Brain pericyte (primary cell): Measurements from ENCODE around the gene CAPN11.
"Not testable (repeated sequence)": the region's sequence is repeated elsewhere in the genome, so short reads cannot be mapped to it uniquely, and the experiment has no call there.

Experiments
- DNase-seq: peaks from one replicate; pipeline ENCODE4 v3.0.0-alpha.2; 2012; ENCODE audit warnings: low read depth, low spot score

CAPN11 gene

DNA sequence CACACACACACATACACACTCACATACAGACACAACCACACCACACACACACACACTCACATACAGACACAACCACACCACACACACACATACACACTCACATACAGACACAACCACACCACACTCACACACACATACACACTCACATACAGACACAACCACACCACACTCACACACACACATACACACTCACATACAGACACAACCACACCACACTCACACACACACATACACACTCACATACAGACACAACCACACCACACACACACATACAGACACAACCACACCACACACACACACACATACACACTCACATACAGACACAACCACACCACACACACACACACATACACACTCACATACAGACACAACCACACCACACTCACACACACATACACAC is 23.2 kb downstream of the CAPN11 start:
- DNase-seq, result not testable (repeated sequence)

GRCh38 chr6:44182911-44183390 is 24.3 kb downstream of the CAPN11 start:
- DNase-seq, result no peak

- no peak for DNase-seq
These were observed 25.2 kb downstream of the CAPN11 start for GRCh38 chr6:44183783-44184182.

DNA sequence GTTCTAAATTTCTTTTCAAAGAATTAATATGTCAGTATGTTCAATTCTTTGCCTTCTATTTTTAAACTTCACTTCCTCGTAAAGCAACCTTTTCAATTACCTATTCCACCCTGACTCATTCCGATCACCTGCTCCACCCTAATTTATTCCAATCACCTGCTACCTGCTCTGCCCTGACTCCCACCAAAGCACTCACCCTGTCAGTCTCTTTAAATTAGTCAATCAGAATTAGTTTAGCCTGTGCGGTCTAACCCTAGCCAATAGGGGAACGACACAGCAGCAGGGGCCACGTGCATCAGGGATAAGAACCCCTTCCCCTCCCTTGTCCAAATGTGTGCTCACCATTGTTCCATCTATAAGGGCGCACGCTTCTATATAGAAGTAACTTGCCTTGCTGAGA is 26.7 kb downstream of the CAPN11 start:
- DNase-seq, result not testable (repeated sequence)

- DNase-seq, result no peak
These were observed 27.5 kb downstream of the CAPN11 start for GRCh38 chr6:44185953-44186634.

DNA sequence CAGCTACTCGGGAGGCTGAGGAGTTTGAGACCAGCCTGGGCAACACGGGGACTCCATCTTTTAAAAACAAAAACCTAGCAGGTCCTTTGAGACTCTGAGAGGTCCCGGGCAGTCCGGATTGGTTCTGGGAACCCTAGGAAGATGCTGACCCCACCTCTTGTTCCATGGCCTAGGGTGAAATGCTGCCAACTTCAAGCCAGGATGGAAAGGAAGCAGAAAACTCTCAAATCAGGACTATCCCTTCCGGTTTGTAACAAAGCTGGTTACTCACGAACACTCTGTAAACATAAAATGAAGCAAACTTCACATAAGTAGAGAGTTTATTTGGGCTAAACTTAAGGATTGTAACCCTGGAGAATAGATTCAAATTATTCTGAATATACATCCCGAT is 28.0 kb downstream of the CAPN11 start:
- no peak for DNase-seq

DNA sequence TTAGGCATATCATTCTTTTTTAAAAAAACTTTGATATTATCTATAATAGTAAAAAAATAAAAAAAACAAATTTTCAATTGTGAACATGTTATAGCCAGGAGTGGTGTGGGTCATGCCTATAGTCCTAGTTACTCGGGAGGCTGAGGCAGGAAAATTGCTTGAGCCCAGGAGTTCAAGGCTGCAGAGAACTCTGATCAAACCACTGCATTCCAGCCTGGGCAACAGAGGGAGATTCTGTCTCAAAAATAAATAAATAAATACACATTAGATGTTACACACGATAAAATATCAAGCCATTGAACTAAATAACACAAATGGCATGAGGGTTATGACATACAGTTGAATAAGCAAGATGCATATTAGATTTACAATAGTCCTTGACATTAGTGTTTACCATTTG is 30.2 kb downstream of the CAPN11 start:
- DNase-seq, result no peak

- no peak for DNase-seq
These were observed 30.6 kb downstream of the CAPN11 start for GRCh38 chr6:44189257-44189656.

GRCh38 chr6:44190715-44191114 is 32.1 kb downstream of the CAPN11 start:
- no peak for DNase-seq

GRCh38 chr6:44192428-44193041 is 33.9 kb downstream of the CAPN11 start:
- DNase-seq, result no peak

DNA sequence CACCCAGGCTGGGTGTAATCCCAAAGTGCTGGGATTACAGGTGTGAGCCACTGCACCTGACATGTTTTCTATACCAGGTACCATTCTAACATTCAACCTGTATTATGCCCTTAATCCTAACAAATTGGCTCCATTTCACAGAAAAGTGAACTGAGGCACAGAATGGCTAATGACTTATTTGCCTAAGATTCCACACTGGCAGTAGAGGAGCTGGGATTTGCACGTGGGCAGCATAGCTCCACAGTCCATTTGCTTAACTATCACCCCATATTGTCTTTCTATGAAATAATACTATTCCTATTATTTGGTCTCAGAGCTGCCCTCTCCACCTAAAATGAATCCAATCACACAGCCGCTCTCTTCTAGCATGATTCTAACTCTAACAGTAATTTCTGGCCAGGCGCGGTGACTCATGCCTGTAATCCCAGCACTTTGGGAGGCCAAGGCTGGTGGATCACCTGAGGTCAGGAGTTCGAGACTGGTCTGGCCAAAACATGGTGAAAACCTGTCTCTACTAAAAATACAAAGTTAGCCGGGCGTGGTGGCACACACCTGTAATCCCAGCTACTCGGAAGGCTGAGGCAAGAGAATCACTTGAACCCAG is 34.8 kb downstream of the CAPN11 start:
- no peak for DNase-seq

DNA sequence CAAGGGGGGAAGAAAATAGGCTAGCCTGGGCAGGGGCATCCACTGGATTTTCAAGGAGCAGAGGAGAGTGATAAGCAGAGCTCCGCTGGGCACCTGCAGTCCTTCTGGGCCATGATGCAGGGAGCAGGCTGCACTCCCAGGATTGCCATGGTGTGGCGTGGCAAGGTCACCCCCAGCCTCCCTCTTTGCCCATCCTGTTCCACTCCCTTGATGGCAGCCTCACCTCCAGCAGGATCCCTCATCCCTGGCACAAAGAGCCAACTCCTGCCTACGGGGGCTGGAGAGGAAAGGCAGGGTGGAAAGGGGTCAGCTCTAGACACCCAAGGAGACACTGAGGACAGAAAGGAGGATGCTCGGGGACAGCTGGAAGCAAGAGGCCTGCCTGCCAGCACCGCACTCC is 35.7 kb downstream of the CAPN11 start:
- no peak for DNase-seq

DNA sequence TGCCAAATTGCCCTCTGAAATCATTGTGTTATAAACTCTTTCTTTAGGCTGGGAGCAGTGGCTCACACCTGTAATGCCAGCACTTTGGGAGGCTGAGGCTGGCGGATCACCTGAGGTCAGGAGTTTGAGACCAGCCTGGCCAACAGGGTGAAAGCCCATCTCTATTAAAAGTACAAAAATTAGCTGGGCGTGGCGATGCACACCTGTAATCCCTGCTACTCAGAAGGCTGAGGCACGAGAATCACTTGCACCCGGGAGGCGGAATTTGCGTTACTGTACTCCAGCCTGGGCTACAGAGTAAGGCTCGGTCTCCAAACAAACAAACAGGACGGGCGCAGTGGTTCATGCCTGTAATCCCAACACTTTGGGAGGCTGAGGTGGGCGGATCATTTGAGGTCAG is 37.7 kb downstream of the CAPN11 start:
- DNase-seq, result not testable (repeated sequence)

DNA sequence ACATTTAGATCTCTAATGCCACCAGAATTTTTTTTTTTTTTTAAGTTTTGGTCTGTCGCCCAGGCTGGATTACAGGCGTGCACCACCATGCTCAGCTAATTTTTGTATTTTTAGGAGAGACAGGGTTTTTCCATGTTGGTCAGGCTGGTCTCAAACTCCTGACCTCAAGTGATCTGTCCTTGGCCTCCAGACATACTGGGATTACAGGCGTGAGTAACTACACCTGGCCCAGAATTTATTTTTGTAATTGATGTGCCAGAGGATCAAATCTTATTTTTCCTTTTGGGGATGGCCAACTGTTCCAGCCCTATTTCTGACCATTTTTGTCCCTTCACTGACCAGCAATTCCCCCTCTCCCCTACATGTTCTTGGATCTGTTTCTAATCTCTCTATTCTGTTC is 40.1 kb downstream of the CAPN11 start:
- no peak for DNase-seq

GRCh38 chr6:44199883-44200282 is 41.3 kb downstream of the CAPN11 start:
- DNase-seq, result no peak

GRCh38 chr6:44201200-44201599 is 42.6 kb downstream of the CAPN11 start:
- no peak for DNase-seq

GRCh38 chr6:44201638-44202303 is 43.2 kb downstream of the CAPN11 start:
- no peak for DNase-seq

- no peak for DNase-seq
These were observed 43.8 kb downstream of the CAPN11 start for GRCh38 chr6:44202332-44202971.

DNA sequence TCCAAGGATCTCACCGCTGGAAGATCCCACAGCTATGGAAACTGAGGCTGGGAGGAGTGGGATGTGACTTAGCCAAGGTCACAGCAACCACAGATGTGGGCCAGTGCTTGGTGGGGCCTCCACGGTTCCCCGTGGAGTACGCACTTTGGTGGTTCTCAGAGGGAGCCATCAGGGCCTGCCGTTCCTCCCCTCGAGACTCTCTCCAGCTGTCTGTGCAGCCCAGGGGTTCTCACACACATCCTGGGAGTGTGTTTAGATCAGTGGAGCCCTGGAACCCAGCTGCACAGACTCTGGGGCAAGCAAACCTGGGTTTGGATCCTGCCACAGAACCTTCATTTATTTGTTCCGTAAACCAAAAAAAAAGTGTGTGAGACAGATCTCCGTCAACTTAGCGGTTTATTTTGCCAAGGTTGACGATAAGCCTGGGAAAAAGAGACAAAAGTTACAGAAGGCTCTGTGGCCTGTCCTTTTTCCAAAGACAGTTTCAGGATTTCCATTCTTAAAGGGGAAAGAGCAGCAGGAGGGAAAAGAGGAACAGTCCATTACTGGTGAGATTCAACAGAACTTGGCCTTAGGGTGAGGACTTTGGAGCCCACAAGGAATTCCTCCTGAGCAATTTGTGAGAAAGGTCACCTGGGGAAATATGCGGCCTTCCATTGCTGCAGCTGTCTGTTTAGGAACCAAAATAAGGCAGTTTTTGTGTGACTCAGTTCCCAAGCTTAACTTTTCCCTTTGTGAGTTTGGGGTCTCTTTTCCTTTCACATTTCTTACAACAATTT is 44.5 kb downstream of the CAPN11 start:
- DNase-seq, result no peak

DNA sequence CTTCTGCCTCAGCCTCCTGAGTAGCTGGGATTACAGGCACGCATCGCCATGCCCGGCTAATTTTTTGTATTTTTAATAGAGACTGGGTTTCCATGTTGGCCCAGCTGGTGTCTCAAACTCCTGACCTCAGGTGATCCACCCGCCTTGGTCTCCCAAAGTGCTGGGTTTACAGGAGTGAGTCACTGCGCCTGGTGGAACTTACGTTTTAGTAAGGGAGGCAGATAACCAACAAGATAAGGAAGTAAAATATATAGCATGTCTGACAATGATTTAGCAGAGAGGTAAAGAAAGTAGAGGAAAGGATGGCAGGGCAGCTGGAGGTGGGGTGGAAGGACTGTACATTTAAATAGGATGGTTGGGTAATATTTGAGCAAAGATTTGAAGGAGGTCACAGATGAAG is 45.3 kb downstream of the CAPN11 start:
- no peak for DNase-seq

DNA sequence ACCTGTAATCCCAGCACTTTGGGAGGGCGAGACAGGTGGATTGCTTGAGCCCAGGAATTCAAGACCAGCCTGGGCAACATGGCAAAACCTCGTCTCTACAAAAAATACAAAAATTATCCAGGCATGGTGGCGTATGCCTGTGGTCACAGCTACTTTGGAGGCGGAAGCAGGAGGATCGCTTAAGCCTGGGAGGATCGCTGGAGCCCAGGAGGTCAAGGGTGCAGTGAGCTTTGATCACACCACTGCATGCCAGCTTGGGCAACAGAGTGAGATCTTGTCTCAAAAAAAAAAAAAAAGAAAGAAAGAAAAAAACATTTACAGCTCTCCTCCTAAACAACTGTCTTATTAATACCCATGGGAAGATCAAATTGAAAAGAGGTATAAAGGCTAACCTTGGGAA is 49.3 kb downstream of the CAPN11 start:
- DNase-seq, result no peak
